K562 (cell line): Measurements from ENCODE around the gene NOL4L. TPM values are rescaled to one million over a fixed set of nuclear protein-coding genes. Genes with fewer than 3 reads are reported as not detected.

Experiments
- ATF1 ChIP-seq, 2 experiments: fragments of 450-650 bp in 1 of 2; IDR thresholded peaks; 2 replicates each; pipeline ENCODE4 v1.6.1; 2016; ENCODE audit warnings: missing compliant biosample characterization in 1 of 2, missing genetic modification characterization in 1 of 2
- ETV6 ChIP-seq, 3 experiments: fragments of 150-350 bp in 1 of 3; sonication (generic) in 1 of 3; formaldehyde crosslinking in 1 of 3; IDR thresholded peaks; 2 replicates each; pipeline versions ENCODE4 v1.6.1 to v1.8.0; 2014 to 2022; ENCODE audit warnings: borderline replicate concordance in 2 of 3, low read depth in 2 of 3, antibody characterized with exemption in 1 of 3, low read length in 1 of 3, mild to moderate bottlenecking in 1 of 3, missing genetic modification reagents in 1 of 3
- FOSL1 ChIP-seq: fragments of 200-800 bp; sonication (Bioruptor generic); conservative IDR thresholded peaks from 2 replicates; pipeline ENCODE4 v1.6.1; 2016; ENCODE audit warnings: missing genetic modification characterization, missing compliant biosample characterization
- FOXK2 ChIP-seq, 2 experiments: fragments of 450-650 bp; IDR thresholded peaks in 1 of 2; conservative IDR thresholded peaks in 1 of 2; 2 replicates each; pipeline ENCODE4 v1.6.1; 2016; ENCODE audit warnings: low read depth in 2 of 2, mild to moderate bottlenecking in 1 of 2
- HMG20B ChIP-seq: fragments of 250-450 bp; sonication (Bioruptor Pico); IDR thresholded peaks from 2 replicates; pipeline ENCODE4 v1.5.0; 2021; ENCODE audit warnings: mild to moderate bottlenecking
- MBD2 ChIP-seq: sonication (generic); IDR thresholded peaks from 2 replicates; pipeline ENCODE4 v1.6.1; 2016; ENCODE audit warnings: low read depth, borderline replicate concordance
- PHF8 ChIP-seq: fragments of 200-600 bp; sonication (generic); IDR thresholded peaks from 2 replicates; pipeline ENCODE4 v1.6.1; 2012; ENCODE audit warnings: mixed run types, mild to moderate bottlenecking, inconsistent platforms, low read length, moderate library complexity, borderline replicate concordance
- PRPF4 ChIP-seq: fragments of 200-400 bp; formaldehyde crosslinking; IDR thresholded peaks from one replicate; pipeline ENCODE4 v1.6.1; 2017; ENCODE audit warnings: low read length, low read depth, mild to moderate bottlenecking; ENCODE audit not compliant: insufficient read depth, poor library complexity, severe bottlenecking
- RBBP5 ChIP-seq: fragments of 200-600 bp; sonication (generic); IDR thresholded peaks from 2 replicates; pipeline ENCODE4 v1.6.1; 2012; ENCODE audit warnings: borderline replicate concordance, mild to moderate bottlenecking, low read length, control low read depth, inconsistent platforms; ENCODE audit not compliant: insufficient read depth, poor library complexity, severe bottlenecking
- TEAD1 ChIP-seq, 2 experiments: fragments of 450-650 bp in 1 of 2; sonication (generic) in 1 of 2; formaldehyde crosslinking; IDR thresholded peaks; 2 replicates each; pipeline versions ENCODE4 v1.4.0 to v1.8.0; 2020 to 2022; ENCODE audit warnings: mild to moderate bottlenecking in 2 of 2, missing genetic modification reagents in 1 of 2
- ZNF311 ChIP-seq: fragments of 250-450 bp; sonication (Bioruptor Pico); IDR thresholded peaks from 2 replicates; pipeline ENCODE4 v1.4.0; 2020; ENCODE audit warnings: mild to moderate bottlenecking, moderate library complexity
- ZNF583 ChIP-seq: fragments of 250-450 bp; sonication (Bioruptor Pico); IDR thresholded peaks from 2 replicates; pipeline ENCODE4 v1.4.0; 2020
- polyA plus RNA-seq, 8 experiments: library from polyadenylated mRNA; depleted of rRNA in 4 of 8; stranded (reverse) in 5 of 8; unstranded in 3 of 8; fragments of >200 nt; fragmentation: Nextera tagmentation in 2 of 8; fragmentation: Illumina TruSeq in 1 of 8; extraction: Ambion mirVana in 2 of 8; extraction: Trizol in 1 of 8; gene quantifications; 2 replicates each; pipeline versions ENCODE4 v1.2.1 to v1.2.3, GENCODE V29; 2011 to 2014; ENCODE audit warnings: inconsistent platforms in 1 of 8, missing spikeins in 1 of 8
- total RNA-seq, 7 experiments: library from RNA; depleted of rRNA in 6 of 7; stranded (reverse); fragments of >200 nt in 6 of 7; fragmentation: Illumina TruSeq in 2 of 7; extraction: Trizol in 2 of 7; gene quantifications; 2 replicates each; pipeline versions ENCODE4 v1.2.1 to v1.2.3, GENCODE V29; 2011 to 2021; ENCODE audit warnings: low replicate concordance in 1 of 7
- TF ChIP-seq, protein P1 (sequence below): fragments of 250-450 bp; sonication (Bioruptor Pico); IDR thresholded peaks from 2 replicates; pipeline ENCODE4 v1.5.0; 2020; ENCODE audit warnings: mild to moderate bottlenecking, borderline replicate concordance
- TF ChIP-seq, protein P2 (sequence below): sonication (generic); formaldehyde crosslinking; IDR thresholded peaks from 2 replicates; pipeline ENCODE4 v1.8.0; 2022; ENCODE audit warnings: mild to moderate bottlenecking, missing genetic modification reagents, borderline replicate concordance
- TF ChIP-seq, protein P3 (sequence below): sonication (generic); formaldehyde crosslinking; IDR thresholded peaks from 2 replicates; pipeline ENCODE4 v1.8.1; 2023; ENCODE audit warnings: mild to moderate bottlenecking, missing genetic modification reagents
- TF ChIP-seq, protein P4 (sequence below), 3 experiments: fragments of 200-800 bp in 1 of 3; fragments of 250-450 bp in 1 of 3; fragments of 450-650 bp in 1 of 3; sonication (Bioruptor Pico) in 1 of 3; sonication (Bioruptor generic) in 1 of 3; formaldehyde crosslinking in 1 of 3; IDR thresholded peaks; 2 replicates each; pipeline versions ENCODE4 v1.6.1 to v1.8.0; 2016 to 2022; ENCODE audit warnings: mild to moderate bottlenecking in 2 of 3, missing genetic modification characterization in 2 of 3, missing compliant biosample characterization in 1 of 3, moderate library complexity in 1 of 3

The NOL4L gene
- total and polyA plus RNA-seq, 9 of the 15 experiments (the other 6 are each of a cell fraction or from before 2014, with no cell fraction given) = 5.1 to 36.2 (median 13.6) TPM

DNA sequence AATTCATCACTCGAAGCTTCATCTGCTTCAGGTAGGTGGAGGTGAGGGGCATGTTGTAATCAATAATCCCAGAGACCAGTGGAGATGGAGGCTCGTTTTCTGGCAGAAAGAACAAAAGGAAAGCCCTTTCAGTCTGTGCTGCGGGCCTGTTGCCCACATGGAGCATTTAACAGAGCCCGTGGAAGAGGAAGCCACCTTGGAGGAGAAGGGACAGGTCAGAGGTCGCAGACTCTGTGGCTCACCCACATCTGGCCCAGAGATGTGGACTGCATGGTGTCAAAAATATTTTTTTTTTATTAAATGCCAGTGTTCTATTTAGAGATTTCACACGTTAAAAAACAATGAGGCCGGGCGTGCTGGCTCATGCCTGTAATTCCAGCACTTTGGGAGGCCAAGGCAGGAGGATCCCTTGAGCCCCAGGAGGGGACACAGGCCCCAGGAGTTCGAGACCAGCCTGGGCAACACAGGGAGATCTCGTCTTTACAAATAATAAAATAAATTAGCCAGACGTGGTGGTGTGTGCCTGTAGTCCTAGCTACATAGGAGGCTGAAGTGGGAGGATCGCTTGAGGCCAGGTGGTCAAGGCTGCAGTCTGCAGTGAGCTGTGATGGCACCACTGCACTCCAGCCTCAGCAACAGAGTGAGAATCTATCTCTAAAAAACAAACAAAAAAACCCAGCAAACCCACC, 73.6 kb downstream of the NOL4L start (continued):
- TF ChIP-seq, protein P1, sequence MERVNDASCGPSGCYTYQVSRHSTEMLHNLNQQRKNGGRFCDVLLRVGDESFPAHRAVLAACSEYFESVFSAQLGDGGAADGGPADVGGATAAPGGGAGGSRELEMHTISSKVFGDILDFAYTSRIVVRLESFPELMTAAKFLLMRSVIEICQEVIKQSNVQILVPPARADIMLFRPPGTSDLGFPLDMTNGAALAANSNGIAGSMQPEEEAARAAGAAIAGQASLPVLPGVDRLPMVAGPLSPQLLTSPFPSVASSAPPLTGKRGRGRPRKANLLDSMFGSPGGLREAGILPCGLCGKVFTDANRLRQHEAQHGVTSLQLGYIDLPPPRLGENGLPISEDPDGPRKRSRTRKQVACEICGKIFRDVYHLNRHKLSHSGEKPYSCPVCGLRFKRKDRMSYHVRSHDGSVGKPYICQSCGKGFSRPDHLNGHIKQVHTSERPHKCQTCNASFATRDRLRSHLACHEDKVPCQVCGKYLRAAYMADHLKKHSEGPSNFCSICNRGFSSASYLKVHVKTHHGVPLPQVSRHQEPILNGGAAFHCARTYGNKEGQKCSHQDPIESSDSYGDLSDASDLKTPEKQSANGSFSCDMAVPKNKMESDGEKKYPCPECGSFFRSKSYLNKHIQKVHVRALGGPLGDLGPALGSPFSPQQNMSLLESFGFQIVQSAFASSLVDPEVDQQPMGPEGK = no peak
- TF ChIP-seq PRPF4 = no peak
- no peak for TF ChIP-seq HMG20B (CRISPR knock-in tag)
- TF ChIP-seq ETV6 (IDR thresholded peaks at IDR 0.05; ENCODE audit: borderline replicate concordance in 1 of 2, low read depth in 2 of 2, low read length in 1 of 2) = no peak
- TF ChIP-seq ETV6 (CRISPR knock-in tag; IDR thresholded peaks at IDR 0.05; ENCODE audit: borderline replicate concordance) = no peak
- TF ChIP-seq, protein P2, sequence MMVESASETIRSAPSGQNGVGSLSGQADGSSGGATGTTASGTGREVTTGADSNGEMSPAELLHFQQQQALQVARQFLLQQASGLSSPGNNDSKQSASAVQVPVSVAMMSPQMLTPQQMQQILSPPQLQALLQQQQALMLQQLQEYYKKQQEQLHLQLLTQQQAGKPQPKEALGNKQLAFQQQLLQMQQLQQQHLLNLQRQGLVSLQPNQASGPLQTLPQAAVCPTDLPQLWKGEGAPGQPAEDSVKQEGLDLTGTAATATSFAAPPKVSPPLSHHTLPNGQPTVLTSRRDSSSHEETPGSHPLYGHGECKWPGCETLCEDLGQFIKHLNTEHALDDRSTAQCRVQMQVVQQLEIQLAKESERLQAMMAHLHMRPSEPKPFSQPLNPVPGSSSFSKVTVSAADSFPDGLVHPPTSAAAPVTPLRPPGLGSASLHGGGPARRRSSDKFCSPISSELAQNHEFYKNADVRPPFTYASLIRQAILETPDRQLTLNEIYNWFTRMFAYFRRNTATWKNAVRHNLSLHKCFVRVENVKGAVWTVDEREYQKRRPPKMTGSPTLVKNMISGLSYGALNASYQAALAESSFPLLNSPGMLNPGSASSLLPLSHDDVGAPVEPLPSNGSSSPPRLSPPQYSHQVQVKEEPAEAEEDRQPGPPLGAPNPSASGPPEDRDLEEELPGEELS (CRISPR knock-in tag) = no peak
- TF ChIP-seq ATF1 (CRISPR knock-in tag; IDR thresholded peaks at IDR 0.05) = no peak
- TF ChIP-seq ATF1 (tag; IDR thresholded peaks at IDR 0.05) = no peak
- no peak for TF ChIP-seq FOXK2 (conservative IDR thresholded peaks at IDR 0.05 in 1 of 2, IDR thresholded peaks at IDR 0.05 in 1 of 2; ENCODE audit: low read depth in 2 of 2)
- peak in 1 of 2 experiments; percentile 1; a peak in 1 of 4 replicates for TF ChIP-seq TEAD1 (CRISPR knock-in tag; IDR thresholded peaks at IDR 0.05)
- no peak for TF ChIP-seq MBD2
- TF ChIP-seq, protein P3, sequence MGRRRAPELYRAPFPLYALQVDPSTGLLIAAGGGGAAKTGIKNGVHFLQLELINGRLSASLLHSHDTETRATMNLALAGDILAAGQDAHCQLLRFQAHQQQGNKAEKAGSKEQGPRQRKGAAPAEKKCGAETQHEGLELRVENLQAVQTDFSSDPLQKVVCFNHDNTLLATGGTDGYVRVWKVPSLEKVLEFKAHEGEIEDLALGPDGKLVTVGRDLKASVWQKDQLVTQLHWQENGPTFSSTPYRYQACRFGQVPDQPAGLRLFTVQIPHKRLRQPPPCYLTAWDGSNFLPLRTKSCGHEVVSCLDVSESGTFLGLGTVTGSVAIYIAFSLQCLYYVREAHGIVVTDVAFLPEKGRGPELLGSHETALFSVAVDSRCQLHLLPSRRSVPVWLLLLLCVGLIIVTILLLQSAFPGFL (CRISPR knock-in tag) = no peak
- no peak for TF ChIP-seq ZNF583 (CRISPR knock-in tag)
- TF ChIP-seq, protein P4, sequence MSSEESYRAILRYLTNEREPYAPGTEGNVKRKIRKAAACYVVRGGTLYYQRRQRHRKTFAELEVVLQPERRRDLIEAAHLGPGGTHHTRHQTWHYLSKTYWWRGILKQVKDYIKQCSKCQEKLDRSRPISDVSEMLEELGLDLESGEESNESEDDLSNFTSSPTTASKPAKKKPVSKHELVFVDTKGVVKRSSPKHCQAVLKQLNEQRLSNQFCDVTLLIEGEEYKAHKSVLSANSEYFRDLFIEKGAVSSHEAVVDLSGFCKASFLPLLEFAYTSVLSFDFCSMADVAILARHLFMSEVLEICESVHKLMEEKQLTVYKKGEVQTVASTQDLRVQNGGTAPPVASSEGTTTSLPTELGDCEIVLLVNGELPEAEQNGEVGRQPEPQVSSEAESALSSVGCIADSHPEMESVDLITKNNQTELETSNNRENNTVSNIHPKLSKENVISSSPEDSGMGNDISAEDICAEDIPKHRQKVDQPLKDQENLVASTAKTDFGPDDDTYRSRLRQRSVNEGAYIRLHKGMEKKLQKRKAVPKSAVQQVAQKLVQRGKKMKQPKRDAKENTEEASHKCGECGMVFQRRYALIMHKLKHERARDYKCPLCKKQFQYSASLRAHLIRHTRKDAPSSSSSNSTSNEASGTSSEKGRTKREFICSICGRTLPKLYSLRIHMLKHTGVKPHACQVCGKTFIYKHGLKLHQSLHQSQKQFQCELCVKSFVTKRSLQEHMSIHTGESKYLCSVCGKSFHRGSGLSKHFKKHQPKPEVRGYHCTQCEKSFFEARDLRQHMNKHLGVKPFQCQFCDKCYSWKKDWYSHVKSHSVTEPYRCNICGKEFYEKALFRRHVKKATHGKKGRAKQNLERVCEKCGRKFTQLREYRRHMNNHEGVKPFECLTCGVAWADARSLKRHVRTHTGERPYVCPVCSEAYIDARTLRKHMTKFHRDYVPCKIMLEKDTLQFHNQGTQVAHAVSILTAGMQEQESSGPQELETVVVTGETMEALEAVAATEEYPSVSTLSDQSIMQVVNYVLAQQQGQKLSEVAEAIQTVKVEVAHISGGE (CRISPR knock-in tag; IDR thresholded peaks at IDR 0.05) = 0 out of 6 replicates have a peak, but pooled peaks of 1 of the 3 experiments have one; percentile 1
- TF ChIP-seq PHF8 = no peak
- 0 out of 2 replicates have a peak, but pooled peaks have one; percentile 17 for TF ChIP-seq FOSL1
- TF ChIP-seq RBBP5 = peak; percentile 49
- TF ChIP-seq ZNF311 (CRISPR knock-in tag) = no peak
